K562 (cell line): ENCODE data around the gene PMCH. TPM values are rescaled to one million over a fixed set of nuclear protein-coding genes. Genes with fewer than 3 reads are reported as not detected.

Experiments
- ATAC-seq: fragments of 200-7000 bp; cut with Tn5 transposase; 3 replicates; pipeline ENCODE4 v1.9.1; 2020; ENCODE audit warnings: moderate library complexity
- BruUV-seq: library from RNA; stranded (reverse); fragments of 400-500 nt; replicated peaks from 2 replicates; lab custom pipeline; 2021; lab: Mats Ljungman, UMichigan
- CTCF ChIA-PET: fragments of 300-600 bp; formaldehyde crosslinking; extraction: SDS; loops from one replicate; lab custom pipeline; 2021; ENCODE audit warnings: low intra/inter-chr PET ratio; lab: Yijun Ruan, JAX
- POLR2A ChIA-PET: fragments of 300-600, 350-650 bp; sonication (Branson Sonifier 250); formaldehyde crosslinking; extraction: SDS; loops from one replicate; lab custom pipeline; 2021; ENCODE audit warnings: antibody characterized with exemption, inconsistent platforms; lab: Yijun Ruan, JAX
- DNase-seq, 4 experiments: peaks; one replicate each; pipeline versions ENCODE4 v3.0.0 to v3.0.0-alpha.2; 2011 to 2018; ENCODE audit warnings: low spot score in 3 of 4, mixed read lengths in 3 of 4; ENCODE audit errors: extremely low read depth in 1 of 4
- FAIRE-seq: peaks from 2 replicates; lab custom pipeline; 2011; peaks lifted over from hg19 to GRCh38; lab: Jason Lieb, UNC
- H2AFZ ChIP-seq: 2 replicates; pipeline ENCODE4 v1.6.0; 2011; ENCODE audit warnings: low read depth, low read length, control low read depth, inconsistent platforms
- H3K27ac ChIP-seq: fragments of 200-600 bp; 3 replicates; pipeline ENCODE4 v1.8.0; 2011; ENCODE audit warnings: low read depth, mild to moderate bottlenecking, control low read depth, inconsistent platforms, low read length, moderate library complexity, mixed read lengths; ENCODE audit errors: extremely low read depth
- H3K27me3 ChIP-seq, 2 experiments: fragments of 300-600 bp in 1 of 2; 2 replicates in 1 of 2; 3 replicates in 1 of 2; pipeline versions ENCODE4 v1.6.0 to v1.8.0; 2011; ENCODE audit warnings: inconsistent platforms in 2 of 2, low read length in 2 of 2, mild to moderate bottlenecking in 1 of 2, mixed read lengths in 1 of 2, moderate library complexity in 1 of 2; ENCODE audit not compliant: control insufficient read depth in 2 of 2, insufficient read depth in 2 of 2
- H3K36me3 ChIP-seq: fragments of 300-600 bp; 3 replicates; pipeline ENCODE4 v1.8.0; 2011; ENCODE audit warnings: mild to moderate bottlenecking, low read length, inconsistent platforms; ENCODE audit not compliant: control insufficient read depth, insufficient read depth
- H3K4me1 ChIP-seq, 2 experiments: fragments of 200-600 bp in 1 of 2; replicated peaks in 1 of 2; 2 replicates in 1 of 2; 3 replicates in 1 of 2; pipeline versions ENCODE4 v1.5.1 to v1.8.0; 2011; ENCODE audit warnings: inconsistent platforms in 2 of 2, low read length in 2 of 2, mild to moderate bottlenecking in 1 of 2, mixed read lengths in 1 of 2, moderate library complexity in 1 of 2; ENCODE audit not compliant: control insufficient read depth in 2 of 2, insufficient read depth in 2 of 2
- H3K4me2 ChIP-seq: 2 replicates; pipeline ENCODE4 v1.6.1; 2011; ENCODE audit warnings: low read length, control low read depth, inconsistent platforms, mixed read lengths; ENCODE audit not compliant: insufficient read depth
- H3K4me3 ChIP-seq: fragments of 200-600 bp; sonication (generic), shearing (Covaris generic); 2 replicates; pipeline ENCODE4 v1.5.1; 2016; ENCODE audit warnings: control low read depth, inconsistent platforms
- H3K79me2 ChIP-seq: fragments of 200-600 bp; 3 replicates; pipeline ENCODE4 v1.8.0; 2011; ENCODE audit warnings: low read length, inconsistent platforms; ENCODE audit not compliant: control insufficient read depth, insufficient read depth
- H3K9ac ChIP-seq, 2 experiments: 2 replicates each; pipeline versions ENCODE4 v1.6.0 to v1.6.1; 2011; ENCODE audit warnings: low read depth in 2 of 2, low read length in 2 of 2, control low read depth in 1 of 2, inconsistent platforms in 1 of 2, mild to moderate bottlenecking in 1 of 2, mixed read lengths in 1 of 2; ENCODE audit not compliant: insufficient read depth in 1 of 2
- H3K9me1 ChIP-seq: one replicate; pipeline ENCODE4 v1.6.0; 2011; ENCODE audit warnings: inconsistent platforms, mild to moderate bottlenecking, low read length, moderate library complexity; ENCODE audit not compliant: control insufficient read depth, insufficient read depth
- H3K9me3 ChIP-seq: replicated peaks from 2 replicates; pipeline ENCODE4 v1.5.1; 2011; ENCODE audit warnings: low read depth, low read length, inconsistent platforms; ENCODE audit not compliant: control insufficient read depth, insufficient read depth
- H4K20me1 ChIP-seq: replicated peaks from 2 replicates; pipeline ENCODE4 v1.6.1; 2011; ENCODE audit warnings: low read length, inconsistent platforms, mixed read lengths; ENCODE audit not compliant: control insufficient read depth, insufficient read depth
- C11orf30 ChIP-seq: fragments of 450-650 bp; IDR thresholded peaks from 2 replicates; pipeline ENCODE4 v1.6.1; 2016; ENCODE audit warnings: low read depth, mild to moderate bottlenecking
- CREB3 ChIP-seq: fragments of 450-650 bp; conservative IDR thresholded peaks from 2 replicates; pipeline ENCODE4 v1.6.1; 2016; ENCODE audit warnings: missing genetic modification characterization, low read depth, mild to moderate bottlenecking, missing compliant biosample characterization, moderate library complexity
- E2F4 ChIP-seq: sonication (generic); formaldehyde crosslinking; IDR thresholded peaks from 2 replicates; pipeline ENCODE4 v1.8.0; 2022; ENCODE audit warnings: mild to moderate bottlenecking, low read depth, missing genetic modification reagents
- GABPA ChIP-seq: fragments of 200-800 bp; sonication (Bioruptor generic); conservative IDR thresholded peaks from 2 replicates; pipeline ENCODE4 v1.6.1; 2016; ENCODE audit warnings: low read depth, missing genetic modification characterization, missing compliant biosample characterization
- HOXB6 ChIP-seq: fragments of 250-450 bp; sonication (Bioruptor Pico); IDR thresholded peaks from 2 replicates; pipeline ENCODE4 v1.5.1; 2022; ENCODE audit warnings: mild to moderate bottlenecking, borderline replicate concordance
- ILF3 ChIP-seq: fragments of 450-650 bp; IDR thresholded peaks from 2 replicates; pipeline ENCODE4 v1.6.1; 2018; ENCODE audit warnings: antibody characterized with exemption, mild to moderate bottlenecking, moderate library complexity, borderline replicate concordance
- NFIC ChIP-seq: fragments of 450-650 bp; IDR thresholded peaks from 2 replicates; pipeline ENCODE4 v1.6.1; 2017; ENCODE audit warnings: mild to moderate bottlenecking, inconsistent platforms
- PCBP1 ChIP-seq: fragments of 200-400 bp; formaldehyde crosslinking; IDR thresholded peaks from 2 replicates; pipeline ENCODE4 v1.6.1; 2018; ENCODE audit warnings: mild to moderate bottlenecking, low read depth, low read length; ENCODE audit not compliant: poor library complexity, severe bottlenecking
- PHB ChIP-seq: fragments of 250-450 bp; sonication (Bioruptor Pico); IDR thresholded peaks from 2 replicates; pipeline ENCODE4 v1.5.0; 2021
- POLR2B ChIP-seq: fragments of 450-650 bp; IDR thresholded peaks from 2 replicates; pipeline ENCODE4 v1.6.1; 2018; ENCODE audit warnings: low read depth; ENCODE audit not compliant: partially characterized antibody
- RBM14 ChIP-seq: fragments of 200-400 bp; formaldehyde crosslinking; IDR thresholded peaks from 2 replicates; pipeline ENCODE4 v1.6.1; 2018; ENCODE audit warnings: low read depth, mild to moderate bottlenecking, low read length, moderate library complexity, borderline replicate concordance; ENCODE audit not compliant: insufficient read depth
- SRSF1 ChIP-seq: fragments of 200-400 bp; formaldehyde crosslinking; IDR thresholded peaks from 2 replicates; pipeline ENCODE4 v1.6.1; 2017; ENCODE audit warnings: mild to moderate bottlenecking, low read depth, low read length, moderate library complexity
- TAF1 ChIP-seq: IDR thresholded peaks from 2 replicates; pipeline ENCODE4 v1.6.1; 2011; ENCODE audit warnings: mild to moderate bottlenecking, low read length, moderate library complexity; ENCODE audit not compliant: insufficient read depth, control insufficient read depth, severe bottlenecking; ENCODE audit errors: extremely low read depth
- TAF15 ChIP-seq: fragments of 200-400 bp; formaldehyde crosslinking; IDR thresholded peaks from 2 replicates; pipeline ENCODE4 v1.6.1; 2017; ENCODE audit warnings: mild to moderate bottlenecking, low read depth, low read length, moderate library complexity
- TARDBP ChIP-seq: fragments of 450-650 bp; IDR thresholded peaks from 2 replicates; pipeline ENCODE4 v1.6.1; 2016
- ZNF77 ChIP-seq: fragments of 250-450 bp; sonication (Bioruptor Pico); IDR thresholded peaks from 2 replicates; pipeline ENCODE4 v1.5.0; 2020
- ZNF830 ChIP-seq: fragments of 250-450 bp; sonication (Bioruptor Pico); IDR thresholded peaks from 2 replicates; pipeline ENCODE4 v1.5.0; 2021; ENCODE audit warnings: mild to moderate bottlenecking
- WGBS: fragments of 100-300 bp; shearing (Covaris generic); methylation state at CpG from one replicate; pipeline ENCODE4 v1.1.6; 2016; ENCODE audit warnings: low coverage, mixed read lengths; ENCODE audit not compliant: insufficient coverage; ENCODE audit errors: missing lambda C conversion rate; 5-methylcytosine and 5-hydroxymethylcytosine counted together
- in situ Hi-C: fragments of 300-500 bp; cut with MboI; formaldehyde crosslinking; loops from 4 replicates; pipeline ENCODE4 v1.15.0; 2018; ENCODE audit warnings: inconsistent platforms, mixed read lengths
- intact Hi-C: fragments of 100-400 bp; cut with micrococcal nuclease; formaldehyde crosslinking; loops from 2 replicates; pipeline ENCODE4 v1.14.2; 2022
- polyA plus RNA-seq, 8 experiments: library from polyadenylated mRNA; depleted of rRNA in 4 of 8; stranded (reverse) in 5 of 8; unstranded in 3 of 8; fragments of >200 nt; fragmentation: Nextera tagmentation in 2 of 8; fragmentation: Illumina TruSeq in 1 of 8; extraction: Ambion mirVana in 2 of 8; extraction: Trizol in 1 of 8; gene quantifications; 2 replicates each; pipeline versions ENCODE4 v1.2.1 to v1.2.3, GENCODE V29; 2011 to 2014; ENCODE audit warnings: inconsistent platforms in 1 of 8, missing spikeins in 1 of 8
- total RNA-seq, 7 experiments: library from RNA; depleted of rRNA in 6 of 7; stranded (reverse); fragments of >200 nt in 6 of 7; fragmentation: Illumina TruSeq in 2 of 7; extraction: Trizol in 2 of 7; gene quantifications; 2 replicates each; pipeline versions ENCODE4 v1.2.1 to v1.2.3, GENCODE V29; 2011 to 2021; ENCODE audit warnings: low replicate concordance in 1 of 7
- TF ChIP-seq, protein P1 (sequence below): sonication (generic); formaldehyde crosslinking; IDR thresholded peaks from 2 replicates; pipeline ENCODE4 v1.8.1; 2022; ENCODE audit warnings: missing genetic modification reagents

PMCH gene
- total and polyA plus RNA-seq, 9 of the 15 experiments (the other 6 are each of a cell fraction or from before 2014, with no cell fraction given): 0.10 to 0.20 TPM; not detected in 7

DNA sequence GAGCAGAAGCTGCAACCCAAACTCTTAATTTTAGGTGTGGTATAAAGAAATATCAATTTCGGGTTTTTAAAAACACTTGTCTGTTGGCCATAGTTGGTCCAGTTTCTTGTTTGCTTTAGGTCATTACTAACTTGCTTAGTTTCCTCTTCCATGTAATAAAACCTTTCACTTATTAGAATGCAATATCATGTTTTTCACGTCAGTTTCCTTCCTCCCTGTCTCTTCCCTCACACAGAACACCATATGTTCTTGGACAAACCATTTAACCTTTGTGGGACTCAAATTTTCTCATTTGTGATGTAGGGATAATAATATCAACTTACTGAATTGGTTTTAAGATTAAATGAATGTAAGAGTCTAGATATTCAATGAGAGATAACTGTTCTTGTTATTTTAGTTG, 22.9 kb downstream of the PMCH start:
- CTCF ChIA-PET: no interaction called here
- in situ Hi-C loops (no loop called here), intact Hi-C loops (loop anchor here (5.0 to 10.0 kb wide), 4 partner anchors 123 to 640 kb away; no protein-coding TSS in a partner anchor)
- 75% methylated on average over 2 of the region's 2 CpGs for WGBS
- H3K36me3 ChIP-seq: peaks cover 45% of the 10 kb centered on the region
- no peaks in the 10 kb centered on the region for H3K79me2 ChIP-seq
- no peak overlapping the region for H3K4me2 ChIP-seq
- H4K20me1 ChIP-seq: no peaks in the 10 kb centered on the region
- no peak for DNase-seq
- no peaks in the 10 kb centered on the region for H3K9me3 ChIP-seq
- no peak for FAIRE-seq
- BruUV-seq: no TSS peak
- POLR2A ChIA-PET: interaction anchor here (0.7 kb wide), 1 partner anchor 16 kb away, joined by 3 read pairs; no protein-coding TSS in a partner anchor
- H3K27ac ChIP-seq: peak overlapping the region; percentile 43; the same call in 1 of the 3 replicates
- H3K4me3 ChIP-seq: no peak overlapping the region
- peaks cover 0 to 9% of the 10 kb centered on the region in 2 experiments; a peak in 3 of 5 replicates for H3K4me1 ChIP-seq
- ATAC-seq: no peak
- H2AFZ ChIP-seq: no peak overlapping the region
- no peaks in the 10 kb centered on the region for H3K27me3 ChIP-seq
- no peak overlapping the region for H3K9ac ChIP-seq
- TF ChIP-seq ZNF830 (CRISPR knock-in tag) (no peak), ZNF77 (CRISPR knock-in tag) (no peak), RBM14 (no peak), GABPA (tag) (no peak), PCBP1 (no peak), PHB (no peak), TARDBP (no peak), CREB3 (tag) (no peak), SRSF1 (no peak), TAF1 (no peak), ILF3 (no peak), HOXB6 (CRISPR knock-in tag) (no peak), E2F4 (CRISPR knock-in tag) (no peak), POLR2B (no peak), TAF15 (no peak), NFIC (no peak), C11orf30 (no peak)
- TF ChIP-seq, protein P1, sequence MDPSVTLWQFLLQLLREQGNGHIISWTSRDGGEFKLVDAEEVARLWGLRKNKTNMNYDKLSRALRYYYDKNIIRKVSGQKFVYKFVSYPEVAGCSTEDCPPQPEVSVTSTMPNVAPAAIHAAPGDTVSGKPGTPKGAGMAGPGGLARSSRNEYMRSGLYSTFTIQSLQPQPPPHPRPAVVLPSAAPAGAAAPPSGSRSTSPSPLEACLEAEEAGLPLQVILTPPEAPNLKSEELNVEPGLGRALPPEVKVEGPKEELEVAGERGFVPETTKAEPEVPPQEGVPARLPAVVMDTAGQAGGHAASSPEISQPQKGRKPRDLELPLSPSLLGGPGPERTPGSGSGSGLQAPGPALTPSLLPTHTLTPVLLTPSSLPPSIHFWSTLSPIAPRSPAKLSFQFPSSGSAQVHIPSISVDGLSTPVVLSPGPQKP (CRISPR knock-in tag): no peak
- H3K9me1 ChIP-seq: no peaks in the 10 kb centered on the region
